PC-9 (cell line): ENCODE results near the gene PITX1. TPM values are rescaled to one million over a fixed set of nuclear protein-coding genes. Genes with fewer than 3 reads are reported as not detected.

Experiments used
- BruUV-seq: library from RNA; stranded (reverse); fragments of 400-500 nt; replicated peaks from 2 replicates; lab custom pipeline; 2021; lab: Mats Ljungman, UMichigan
- CTCF ChIA-PET: fragments of 300-600 bp; sonication (Branson Sonifier 250); formaldehyde crosslinking; loops from one replicate; lab custom pipeline; 2022; ENCODE audit warnings: antibody characterized with exemption; lab: Charles Lee
- POLR2A ChIA-PET: fragments of 300-600 bp; sonication (Branson Sonifier 250); formaldehyde crosslinking; loops from one replicate; lab custom pipeline; 2022; ENCODE audit warnings: antibody characterized with exemption; ENCODE audit not compliant: unreplicated experiment; lab: Charles Lee
- DNase-seq, 2 experiments: peaks; one replicate each; pipeline versions ENCODE4 v3.0.0 to v3.0.0-alpha.2; 2015 to 2022; ENCODE audit warnings: mixed read lengths in 1 of 2
- H2AFZ ChIP-seq: fragments of 200-600 bp; sonication (generic); 2 replicates; pipeline ENCODE4 v1.8.1; 2017; ENCODE audit warnings: antibody characterized with exemption
- H3F3A ChIP-seq: fragments of 200-600 bp; sonication (generic); 2 replicates; pipeline ENCODE4 v1.8.1; 2017; ENCODE audit warnings: antibody characterized with exemption, mild to moderate bottlenecking, low read depth; ENCODE audit not compliant: insufficient read depth
- H3K27ac ChIP-seq: fragments of 200-600 bp; sonication (generic); 2 replicates; pipeline ENCODE4 v1.6.1; 2016; ENCODE audit warnings: mixed run types
- H3K27me3 ChIP-seq: fragments of 200-600 bp; sonication (generic); 2 replicates; pipeline ENCODE4 v1.6.1; 2016; ENCODE audit warnings: low read depth, mixed run types; ENCODE audit not compliant: insufficient read depth
- H3K36me3 ChIP-seq: fragments of 200-600 bp; sonication (generic); 2 replicates; pipeline ENCODE4 v1.6.1; 2016; ENCODE audit warnings: low read depth, mixed run types
- H3K4me1 ChIP-seq: fragments of 200-600 bp; sonication (generic); replicated peaks from 2 replicates; pipeline ENCODE4 v1.6.1; 2016; ENCODE audit warnings: mixed run types; ENCODE audit not compliant: insufficient read depth
- H3K4me2 ChIP-seq: fragments of 200-600 bp; sonication (generic); 2 replicates; pipeline ENCODE4 v1.6.1; 2017; ENCODE audit warnings: mixed run types
- H3K4me3 ChIP-seq: fragments of 200-600 bp; sonication (generic); 2 replicates; pipeline ENCODE4 v1.6.1; 2016; ENCODE audit warnings: mixed run types
- H3K79me2 ChIP-seq: fragments of 200-600 bp; sonication (generic); 2 replicates; pipeline ENCODE4 v1.6.1; 2017; ENCODE audit warnings: low read depth, mixed run types
- H3K9me2 ChIP-seq: fragments of 200-600 bp; sonication (generic); 2 replicates; pipeline ENCODE4 v1.8.1; 2017; ENCODE audit warnings: mild to moderate bottlenecking; ENCODE audit not compliant: insufficient read depth
- H3K9me3 ChIP-seq: fragments of 200-600 bp; sonication (generic); 2 replicates; pipeline ENCODE4 v1.8.1; 2016; ENCODE audit warnings: low read depth; ENCODE audit not compliant: insufficient read depth
- H4K20me1 ChIP-seq: fragments of 200-600 bp; sonication (generic); 2 replicates; pipeline ENCODE4 v1.8.1; 2017; ENCODE audit not compliant: insufficient read depth
- EZH2 ChIP-seq: fragments of 200-600 bp; sonication (generic); IDR thresholded peaks from 2 replicates; pipeline ENCODE4 v1.8.0; 2017; ENCODE audit warnings: antibody characterized with exemption, low read depth
- intact Hi-C: fragments of 100-400 bp; cut with micrococcal nuclease; formaldehyde crosslinking; loops from one replicate; pipeline ENCODE4 v1.10.0; 2022; ENCODE audit not compliant: unreplicated experiment
- total RNA-seq: library from RNA; stranded (reverse); gene quantifications from 2 replicates; pipeline ENCODE4 v1.2.3, GENCODE V29; 2021
- TF ChIP-seq, protein P1 (sequence below): fragments of 200-600 bp; sonication (generic); conservative IDR thresholded peaks from 2 replicates; pipeline ENCODE4 v1.6.1; 2017; ENCODE audit warnings: mixed run types, antibody characterized with exemption, mild to moderate bottlenecking, moderate library complexity

PITX1 gene
- total RNA-seq, 1 experiment from 2014 or later: 27.8 TPM

DNA sequence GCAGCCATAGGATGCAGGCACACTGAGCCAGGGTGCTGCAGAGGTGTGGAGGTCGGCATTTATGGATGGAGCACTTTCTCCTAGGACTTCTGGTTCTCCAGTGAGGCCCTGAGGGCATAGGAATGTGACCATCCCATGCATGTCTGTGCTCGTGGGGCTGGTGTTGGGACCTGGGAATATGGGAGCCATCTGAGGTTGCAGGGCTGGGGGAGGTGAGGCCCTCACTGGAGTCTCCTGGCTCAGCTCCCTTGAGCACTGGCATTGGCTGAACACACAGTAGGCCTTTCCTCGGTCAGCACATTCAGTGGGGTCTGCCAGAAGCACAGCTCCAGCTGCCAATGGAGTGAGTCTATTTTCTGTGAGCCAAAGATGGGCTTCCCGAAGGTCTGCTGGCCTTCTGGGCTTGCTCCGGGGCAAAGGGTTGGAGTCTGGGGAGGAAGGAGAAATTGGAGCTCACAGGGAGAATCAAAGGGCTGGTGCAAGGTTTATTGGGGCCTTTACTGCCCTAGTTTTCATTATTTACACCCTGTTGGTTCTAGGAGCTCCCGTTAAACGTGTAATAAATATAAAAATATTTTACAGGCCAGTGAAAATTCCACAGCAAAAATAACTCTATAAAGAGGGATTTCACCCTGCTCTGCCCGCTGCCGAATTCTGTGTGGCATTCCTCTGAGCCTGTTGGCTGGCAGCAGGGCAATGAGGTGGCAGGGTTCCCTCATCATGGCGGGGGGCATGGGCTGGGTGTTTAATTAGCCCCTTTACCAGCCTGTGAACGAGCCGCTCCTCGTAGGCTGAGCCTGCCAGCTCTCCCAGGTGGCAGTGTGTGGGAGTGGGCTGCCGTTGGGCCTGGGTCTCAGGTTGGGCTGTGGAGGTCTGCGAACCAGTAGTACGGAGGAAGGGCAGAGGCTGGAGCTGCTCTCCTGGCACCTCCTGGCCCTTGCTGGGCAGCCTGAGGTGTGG, 31.6 kb upstream of the PITX1 start:
- Histone ChIP-seq H3K9me3 (no peaks in the 10 kb centered on the region), H3K27ac (no peak overlapping the region), H3K36me3 (no peaks in the 10 kb centered on the region), H2AFZ (no peak overlapping the region), H3F3A (no peaks in the 10 kb centered on the region), H4K20me1 (no peaks in the 10 kb centered on the region), H3K4me3 (no peak overlapping the region), H3K9me2 (no peaks in the 10 kb centered on the region), H3K4me2 (no peak overlapping the region), H3K79me2 (no peaks in the 10 kb centered on the region), H3K27me3 (no peaks in the 10 kb centered on the region), H3K4me1 (no peaks in the 10 kb centered on the region)
- CTCF ChIA-PET: no interaction called here
- TF ChIP-seq, protein P1, sequence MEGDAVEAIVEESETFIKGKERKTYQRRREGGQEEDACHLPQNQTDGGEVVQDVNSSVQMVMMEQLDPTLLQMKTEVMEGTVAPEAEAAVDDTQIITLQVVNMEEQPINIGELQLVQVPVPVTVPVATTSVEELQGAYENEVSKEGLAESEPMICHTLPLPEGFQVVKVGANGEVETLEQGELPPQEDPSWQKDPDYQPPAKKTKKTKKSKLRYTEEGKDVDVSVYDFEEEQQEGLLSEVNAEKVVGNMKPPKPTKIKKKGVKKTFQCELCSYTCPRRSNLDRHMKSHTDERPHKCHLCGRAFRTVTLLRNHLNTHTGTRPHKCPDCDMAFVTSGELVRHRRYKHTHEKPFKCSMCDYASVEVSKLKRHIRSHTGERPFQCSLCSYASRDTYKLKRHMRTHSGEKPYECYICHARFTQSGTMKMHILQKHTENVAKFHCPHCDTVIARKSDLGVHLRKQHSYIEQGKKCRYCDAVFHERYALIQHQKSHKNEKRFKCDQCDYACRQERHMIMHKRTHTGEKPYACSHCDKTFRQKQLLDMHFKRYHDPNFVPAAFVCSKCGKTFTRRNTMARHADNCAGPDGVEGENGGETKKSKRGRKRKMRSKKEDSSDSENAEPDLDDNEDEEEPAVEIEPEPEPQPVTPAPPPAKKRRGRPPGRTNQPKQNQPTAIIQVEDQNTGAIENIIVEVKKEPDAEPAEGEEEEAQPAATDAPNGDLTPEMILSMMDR: no peak
- no peak for TF ChIP-seq EZH2
- no TSS peak for BruUV-seq
- POLR2A ChIA-PET: no interaction called here
- no peak for DNase-seq
- intact Hi-C loops: loop anchor here (10.0 kb wide), 1 partner anchor 51 kb away; no protein-coding TSS in a partner anchor

DNA sequence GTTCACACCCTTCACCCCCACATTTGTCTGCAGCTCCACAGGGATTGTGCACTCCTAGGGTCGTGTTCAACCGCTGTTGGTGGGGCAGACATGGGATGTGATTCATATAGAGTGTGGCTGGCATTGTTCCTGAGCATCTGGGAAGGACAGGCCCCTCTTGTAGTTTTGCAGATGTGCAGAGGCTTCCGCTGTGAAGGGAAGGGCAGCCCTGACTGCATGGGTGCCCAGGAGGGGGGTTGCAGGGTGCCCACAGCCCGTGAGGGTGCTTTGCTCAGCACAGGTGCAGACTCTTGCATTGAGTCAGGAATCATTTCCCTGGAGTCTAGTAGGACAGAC, 30.2 kb upstream of the PITX1 start:
- no TSS peak for BruUV-seq
- Histone ChIP-seq H3K27ac (no peak overlapping the region), H3F3A (no peaks in the 10 kb centered on the region), H3K9me3 (no peaks in the 10 kb centered on the region), H3K36me3 (no peaks in the 10 kb centered on the region), H4K20me1 (no peaks in the 10 kb centered on the region), H3K27me3 (no peaks in the 10 kb centered on the region), H2AFZ (no peak overlapping the region), H3K4me2 (no peak overlapping the region), H3K4me3 (no peak overlapping the region), H3K4me1 (no peaks in the 10 kb centered on the region), H3K9me2 (no peaks in the 10 kb centered on the region), H3K79me2 (no peaks in the 10 kb centered on the region)
- no peak for TF ChIP-seq EZH2
- TF ChIP-seq, protein P1: no peak
- ChIA-PET POLR2A (no interaction called here), CTCF (no interaction called here)
- DNase-seq: no peak
- intact Hi-C loops: loop anchor here (10.0 kb wide), 1 partner anchor 49 kb away; no protein-coding TSS in a partner anchor

DNA sequence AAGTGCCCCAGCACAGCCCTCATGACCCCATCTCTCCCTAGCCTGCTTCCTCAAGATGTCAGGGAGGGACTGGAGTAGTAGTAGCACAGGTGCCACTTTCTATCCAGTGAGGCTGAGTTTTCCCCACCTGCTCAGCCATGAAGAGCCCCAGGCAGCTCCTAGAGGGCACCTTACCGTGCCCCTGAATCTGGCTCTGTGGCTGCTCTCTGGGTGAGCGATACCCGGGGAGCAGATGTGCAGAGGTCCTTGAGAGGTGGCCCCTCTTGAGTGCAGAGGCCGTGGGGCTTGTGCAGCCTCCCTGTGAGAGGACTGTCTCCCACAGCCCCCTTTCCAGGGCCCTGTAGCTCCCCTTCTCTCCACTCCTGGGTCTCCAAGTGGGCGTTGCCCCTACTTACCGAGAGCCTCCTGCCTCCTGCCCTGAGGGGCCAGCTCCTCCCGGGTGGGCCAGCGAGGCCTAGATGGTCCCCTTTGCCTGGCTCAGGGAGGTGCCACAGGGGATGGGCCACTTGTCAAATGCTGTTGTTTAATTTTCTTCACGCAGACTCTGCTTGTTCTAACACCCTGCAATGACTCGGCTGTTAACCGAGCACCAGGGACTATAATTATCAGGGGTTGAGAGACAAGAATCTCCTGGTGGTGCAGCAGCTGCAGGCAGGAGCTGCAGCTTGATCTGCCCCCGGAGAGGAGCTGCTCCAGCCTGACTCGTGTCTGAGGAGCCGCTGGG, 29.6 kb upstream of the PITX1 start:
- no TSS peak for BruUV-seq
- Histone ChIP-seq H3K27ac (no peak overlapping the region), H3K79me2 (no peaks in the 10 kb centered on the region), H3K4me3 (no peak overlapping the region), H3K36me3 (no peaks in the 10 kb centered on the region), H3K4me2 (no peak overlapping the region), H3K27me3 (no peaks in the 10 kb centered on the region), H2AFZ (no peak overlapping the region), H3K9me2 (no peaks in the 10 kb centered on the region), H3F3A (no peaks in the 10 kb centered on the region), H3K4me1 (no peaks in the 10 kb centered on the region), H3K9me3 (no peaks in the 10 kb centered on the region), H4K20me1 (no peaks in the 10 kb centered on the region)
- POLR2A ChIA-PET: no interaction called here
- intact Hi-C loops: loop anchor here (10.0 kb wide), 1 partner anchor 49 kb away; no protein-coding TSS in a partner anchor
- TF ChIP-seq, protein P1: no peak
- TF ChIP-seq EZH2: no peak
- CTCF ChIA-PET: no interaction called here
- DNase-seq: no peak
